Activated CD4-positive, CD25-positive, alpha-beta regulatory T cell (primary cell): Measurements from ENCODE around the gene GATAD2B.
A peak's percentile ranks its signal among the peaks of the same experiment; 100 is the strongest.
"Not testable (repeated sequence)": the region's sequence is repeated elsewhere in the genome, so short reads cannot be mapped to it uniquely, and the experiment has no call there.

Experiments
- DNase-seq, 4 experiments: peaks; one replicate each; lab custom pipeline; 2025; lab: John Stamatoyannopoulos, UW

GATAD2B gene

DNA sequence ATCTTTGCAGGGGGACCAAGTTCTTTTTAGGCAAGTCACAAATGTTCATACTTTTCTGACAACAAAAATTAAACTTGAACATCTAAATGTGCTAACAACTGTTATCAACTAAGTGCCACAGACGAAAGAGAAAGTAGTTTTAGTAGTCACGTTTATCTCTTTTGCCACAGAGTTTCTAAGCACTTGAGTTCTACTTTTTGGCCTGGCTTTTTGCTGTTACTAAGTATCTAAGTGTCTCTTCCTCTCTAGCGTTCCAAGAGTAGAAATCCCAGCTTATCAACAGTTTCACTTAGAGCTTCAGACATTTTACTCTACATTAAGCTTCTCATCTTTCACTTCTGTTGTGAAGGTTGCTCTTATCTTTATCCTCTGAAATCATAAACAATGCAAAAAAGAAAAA, 34.2 kb downstream of the GATAD2B start:
- DNase-seq: no peak

DNA sequence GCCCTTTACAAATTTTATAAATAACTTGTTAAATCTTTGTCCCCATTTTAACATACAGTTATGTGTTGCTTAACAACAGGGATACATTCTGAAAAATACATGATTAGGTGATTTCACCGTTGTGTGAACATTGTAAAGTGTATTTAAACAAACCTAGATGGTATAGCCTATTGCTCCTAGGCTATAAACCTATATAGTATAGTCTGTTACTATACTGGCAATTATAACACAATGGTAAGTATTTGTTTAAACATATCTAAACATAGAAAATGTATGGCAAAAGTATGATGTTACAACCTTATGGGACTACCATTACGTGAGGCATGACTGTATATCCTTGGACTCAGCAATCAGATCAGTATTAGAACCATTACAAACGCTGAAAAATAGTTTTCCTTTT, 36.6 kb downstream of the GATAD2B start:
- DNase-seq: no peak

DNA sequence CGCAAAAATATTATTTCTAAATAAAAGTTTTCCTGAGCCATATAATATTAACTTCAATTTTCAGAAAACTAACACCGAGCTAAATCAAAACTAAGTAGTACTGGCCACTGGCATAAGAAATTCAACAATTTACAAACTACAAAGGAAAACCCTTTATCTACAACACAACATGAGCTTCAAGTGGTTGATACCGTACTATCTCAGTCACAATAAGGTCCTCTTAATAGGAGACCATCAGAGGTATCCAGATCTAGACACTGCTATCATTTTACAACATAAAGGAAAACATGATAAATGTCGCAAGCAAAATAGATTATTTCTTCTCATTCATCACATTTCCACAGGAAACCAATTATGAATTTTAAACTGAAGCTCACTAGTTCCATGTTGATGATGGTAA, 39.5 kb downstream of the GATAD2B start:
- no peak for DNase-seq

DNA sequence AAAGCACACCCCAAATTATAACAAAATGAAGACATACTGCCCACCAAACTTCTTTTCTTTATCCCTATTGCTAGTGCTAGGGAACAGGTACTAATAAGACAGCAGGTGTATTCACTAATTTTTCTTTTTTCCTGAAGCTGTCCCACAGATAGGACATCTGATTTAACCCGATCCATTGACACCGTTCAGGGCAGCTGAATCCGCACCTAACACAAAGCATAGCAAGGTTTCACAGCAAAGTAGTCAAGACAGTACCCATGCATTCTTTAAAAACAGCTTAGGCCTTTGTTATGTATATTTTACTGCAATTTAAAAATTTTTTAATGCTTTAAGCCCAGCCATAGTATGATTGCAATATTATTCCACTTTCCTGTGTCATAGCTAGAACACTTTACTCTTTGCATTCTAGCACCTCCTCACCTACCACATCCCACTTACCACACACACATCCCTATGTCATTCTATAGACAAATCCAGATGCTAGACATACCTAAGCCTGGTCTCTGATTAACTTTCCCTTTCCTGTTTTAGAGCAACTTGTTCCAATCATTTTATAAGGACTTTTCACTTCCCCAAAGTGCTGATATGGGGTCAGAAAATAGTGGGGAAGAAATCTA, 40.4 kb downstream of the GATAD2B start:
- DNase-seq: no peak

DNA sequence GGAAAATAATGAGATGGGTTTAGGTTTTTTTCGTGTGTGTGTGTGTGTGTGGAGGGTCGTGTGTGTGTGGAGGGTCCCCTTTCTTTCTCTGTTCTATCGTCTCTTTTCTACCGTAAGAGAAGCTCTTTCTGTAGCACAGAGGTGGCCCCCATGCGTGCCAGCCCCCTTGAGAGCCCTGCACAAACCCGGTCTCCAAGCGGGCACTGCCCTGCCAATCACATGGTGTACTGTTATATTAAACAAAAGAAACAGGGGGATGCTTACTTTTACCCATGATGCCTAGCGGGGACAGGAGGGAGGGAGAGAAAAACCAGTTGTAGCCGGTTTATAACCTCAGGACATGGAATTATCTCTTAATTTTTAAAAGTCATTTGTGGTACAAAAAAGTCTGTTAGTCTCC, 41.0 kb downstream of the GATAD2B start:
- no peak for DNase-seq

DNA sequence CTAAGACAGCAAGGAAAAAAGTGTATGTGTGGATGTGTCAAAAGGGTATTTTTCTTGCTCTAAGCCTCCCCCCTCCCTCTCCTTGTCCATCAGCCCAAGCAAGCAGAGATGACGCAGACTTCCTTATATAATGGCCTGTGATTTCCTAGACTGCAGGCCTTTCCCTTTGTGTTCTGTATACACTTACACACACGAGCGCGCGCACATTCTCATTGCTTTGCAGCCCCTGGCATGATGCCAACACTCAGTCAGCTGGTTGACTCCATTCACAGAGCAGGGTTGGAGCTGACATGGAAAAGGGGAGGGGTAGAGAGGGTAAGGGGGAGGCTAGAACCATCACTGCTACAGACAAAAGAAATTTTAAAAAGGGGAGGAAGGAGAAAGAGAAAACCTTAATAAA, 41.8 kb downstream of the GATAD2B start:
- no peak for DNase-seq

DNA sequence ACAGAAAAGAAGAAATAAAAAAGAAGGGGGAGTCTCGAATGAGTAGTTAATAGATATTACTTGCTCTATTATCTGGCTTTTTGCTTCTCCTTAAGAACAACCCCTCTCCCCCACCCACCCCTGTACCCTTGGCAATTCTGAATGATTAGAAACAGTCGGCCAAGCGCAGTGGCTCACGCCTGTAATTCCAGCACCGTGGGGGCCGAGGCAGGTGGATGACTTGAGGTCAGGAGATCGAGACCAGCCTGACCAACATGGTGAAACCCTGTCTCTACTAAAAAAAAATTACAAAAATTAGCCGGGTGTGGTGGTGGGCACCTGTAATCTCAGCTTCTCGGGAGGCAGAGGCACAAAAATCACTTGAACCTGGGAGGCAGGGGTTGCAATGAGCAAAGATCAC, 42.7 kb downstream of the GATAD2B start:
- no peak for DNase-seq

DNA sequence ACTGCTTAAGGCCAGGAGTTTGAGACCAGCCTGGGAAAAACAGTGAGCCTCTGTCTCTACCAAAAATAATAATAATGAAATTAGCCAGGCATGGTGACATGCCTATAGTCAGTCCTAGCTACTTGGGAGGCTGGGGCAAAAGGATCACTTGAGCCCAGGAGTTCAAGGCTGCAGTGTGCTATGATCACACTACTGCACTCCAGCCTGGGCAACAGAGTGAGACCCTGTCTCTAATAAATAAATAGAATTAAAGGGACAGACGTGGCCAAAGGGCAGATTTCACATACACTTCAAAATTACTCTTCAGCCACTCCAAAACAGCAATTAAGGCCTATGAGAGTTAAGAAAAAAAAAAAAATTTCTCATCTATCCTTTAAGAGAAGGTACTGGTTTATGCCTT, 45.7 kb downstream of the GATAD2B start:
- no peak for DNase-seq

DNA sequence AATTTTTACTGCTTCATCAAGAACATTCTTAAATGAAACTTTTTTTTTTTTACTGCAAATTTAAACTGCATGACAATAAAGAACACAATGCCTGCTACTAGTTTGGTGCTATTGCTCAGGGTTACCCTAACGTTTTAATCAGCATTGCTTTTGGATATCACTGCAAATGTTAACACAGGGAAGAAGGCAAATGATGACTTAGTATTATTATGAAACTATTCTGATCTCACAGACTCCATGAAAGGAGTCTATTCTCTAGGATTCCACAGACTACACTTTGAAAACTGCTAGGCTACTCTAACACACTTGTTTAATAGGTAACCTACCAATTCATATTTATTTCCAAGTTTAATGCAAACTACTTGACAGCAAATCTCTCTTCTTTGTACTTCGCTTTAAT, 49.8 kb downstream of the GATAD2B start:
- DNase-seq: no peak

DNA sequence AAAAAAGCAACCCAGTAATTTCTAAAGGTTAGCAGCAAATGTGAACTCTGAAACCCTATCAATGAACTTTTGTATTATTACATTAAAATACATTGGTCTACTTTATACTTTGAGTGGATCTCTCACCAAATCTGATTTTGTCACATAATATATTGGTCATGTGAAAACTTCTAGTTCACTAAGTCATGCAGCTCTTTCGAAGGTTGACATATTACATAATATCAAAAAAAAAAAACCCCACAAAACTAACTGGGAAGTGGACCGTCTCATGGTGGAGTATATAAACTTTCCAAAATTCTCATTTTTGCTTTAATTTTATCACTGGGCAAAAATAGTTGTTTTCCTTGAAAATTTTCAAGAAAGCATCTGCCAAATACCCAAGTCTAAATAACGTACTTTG, 50.4 kb downstream of the GATAD2B start:
- DNase-seq: no peak

DNA sequence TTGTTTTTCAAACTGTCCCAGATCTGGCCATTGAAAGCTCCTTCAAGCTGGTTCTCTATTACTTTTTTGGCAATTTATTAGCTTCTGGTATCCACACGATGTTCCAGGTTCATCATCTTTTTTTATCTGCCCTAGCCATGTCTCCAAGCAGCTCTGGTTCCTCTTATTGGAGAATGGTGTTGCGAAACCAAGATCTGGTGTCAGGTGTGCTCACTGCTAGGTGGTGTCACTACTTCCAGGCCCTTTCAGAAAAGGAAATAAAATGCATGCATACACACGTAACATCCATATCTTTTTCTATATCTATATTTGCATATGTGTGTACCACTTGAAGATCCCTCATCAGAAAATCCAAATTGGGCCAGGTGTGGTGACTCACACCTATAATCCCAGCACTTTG, 53.3 kb downstream of the GATAD2B start:
- DNase-seq: no peak

DNA sequence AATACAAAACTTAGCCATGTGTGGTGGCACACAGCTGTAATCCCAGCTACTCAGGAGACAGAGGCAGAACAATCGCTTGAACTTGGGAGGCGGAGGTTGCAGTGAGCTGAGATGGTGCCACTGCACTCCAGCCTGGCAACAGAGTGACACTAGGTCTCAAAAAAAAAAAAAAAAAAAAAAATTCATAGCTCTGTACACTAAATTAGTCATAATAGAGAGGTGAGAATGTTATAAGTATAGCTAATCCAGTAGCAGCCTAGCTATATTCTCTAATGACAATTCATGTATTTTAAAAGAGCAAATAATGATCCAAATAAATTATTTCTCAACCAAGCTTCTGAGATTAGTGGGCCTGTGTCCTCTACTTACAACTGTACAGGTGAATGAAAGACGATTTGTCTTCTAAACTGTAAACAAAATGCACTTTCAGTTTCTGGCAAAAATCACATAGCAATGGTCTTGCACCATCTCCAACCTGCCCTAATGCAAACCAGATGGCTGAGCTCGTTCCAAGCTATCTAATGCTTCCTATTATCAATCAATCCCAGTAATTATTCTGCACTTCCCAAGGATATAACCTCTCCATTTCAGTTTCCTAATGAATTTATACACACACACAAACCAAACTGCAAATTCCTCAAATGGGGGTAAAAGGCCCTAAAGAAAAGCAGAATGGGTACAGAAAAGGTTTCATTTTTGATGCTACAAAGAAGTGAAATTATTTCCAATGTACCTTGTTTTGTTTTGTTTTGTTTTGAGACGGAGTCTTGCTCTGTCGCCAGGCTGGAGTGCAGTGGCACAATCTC, 56.5 kb downstream of the GATAD2B start:
- no peak for DNase-seq

DNA sequence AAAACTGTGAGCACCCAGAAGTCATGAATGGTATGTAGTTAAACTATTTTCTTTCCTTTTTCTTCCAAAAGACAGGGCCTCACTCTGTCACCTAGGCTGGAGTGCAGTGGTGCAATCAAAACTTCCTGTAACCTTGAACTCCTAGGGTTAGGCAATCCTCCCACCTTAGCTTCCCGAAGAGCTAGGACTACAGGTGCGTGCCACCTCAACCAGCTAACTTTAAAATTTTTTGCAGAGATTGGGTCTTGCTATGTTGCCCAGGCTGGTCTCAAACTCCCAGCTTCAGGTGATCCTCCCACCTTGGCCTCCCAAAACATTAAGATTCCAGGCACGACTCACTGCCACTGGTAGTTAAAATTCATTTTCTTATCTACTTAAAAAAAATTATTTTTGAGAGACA, 62.5 kb downstream of the GATAD2B start:
- no peak for DNase-seq

DNA sequence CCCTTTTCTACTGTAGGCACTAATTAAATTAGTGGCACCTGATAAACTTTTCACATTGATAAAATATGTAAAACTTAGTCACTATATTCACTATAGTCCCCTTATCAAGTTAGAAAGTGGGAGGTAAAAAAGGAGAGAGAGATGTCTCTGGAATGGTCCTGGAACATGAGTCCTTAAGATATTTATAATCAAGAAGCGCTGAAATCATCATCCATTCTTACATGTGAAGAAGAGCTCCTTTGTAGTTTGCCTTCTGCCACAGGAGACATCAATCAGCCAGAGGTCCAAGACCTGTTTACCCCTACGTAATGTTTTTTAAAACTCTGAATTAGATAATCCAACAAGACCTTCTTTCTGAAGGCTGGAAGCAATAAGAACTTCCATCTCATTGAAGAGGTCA, 65.3 kb downstream of the GATAD2B start:
- DNase-seq: no peak

DNA sequence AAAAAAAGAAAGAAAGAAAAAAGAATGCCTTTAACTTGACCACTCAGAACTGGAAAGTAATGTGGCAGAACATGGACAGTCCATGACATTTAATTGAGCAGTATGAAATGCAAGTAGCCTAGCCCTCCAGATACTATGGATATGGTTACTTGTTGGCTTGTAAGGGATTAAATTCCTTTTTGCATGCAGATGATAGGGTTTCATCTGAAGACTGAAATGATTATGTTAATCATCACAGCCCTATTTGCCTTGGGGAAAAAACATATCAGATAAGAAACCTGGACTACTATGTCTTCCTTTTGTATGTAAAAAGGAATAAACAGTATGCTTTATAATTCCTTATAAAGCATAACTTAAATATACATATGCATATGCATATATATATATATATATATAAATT, 66.0 kb downstream of the GATAD2B start:
- DNase-seq: no peak

DNA sequence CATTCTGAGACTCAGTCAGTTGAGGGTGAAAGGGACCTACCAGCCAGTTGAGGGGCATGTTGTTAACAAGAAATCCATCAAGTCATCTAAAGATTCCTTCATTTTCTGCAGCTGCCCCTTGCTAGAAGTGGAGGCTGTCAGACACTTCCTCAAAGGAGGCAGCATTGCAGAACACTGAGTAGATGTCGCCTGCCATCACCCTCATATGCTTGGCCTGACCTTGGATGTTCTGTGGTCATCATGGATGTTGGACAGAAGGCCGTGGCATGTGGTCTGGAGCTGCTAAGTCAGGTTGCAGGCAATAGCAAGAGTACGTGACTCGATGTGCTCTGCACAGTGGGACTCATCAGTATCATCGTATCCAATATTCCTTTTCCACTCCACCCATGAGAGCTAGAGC, 70.6 kb downstream of the GATAD2B start:
- DNase-seq: no peak

DNA sequence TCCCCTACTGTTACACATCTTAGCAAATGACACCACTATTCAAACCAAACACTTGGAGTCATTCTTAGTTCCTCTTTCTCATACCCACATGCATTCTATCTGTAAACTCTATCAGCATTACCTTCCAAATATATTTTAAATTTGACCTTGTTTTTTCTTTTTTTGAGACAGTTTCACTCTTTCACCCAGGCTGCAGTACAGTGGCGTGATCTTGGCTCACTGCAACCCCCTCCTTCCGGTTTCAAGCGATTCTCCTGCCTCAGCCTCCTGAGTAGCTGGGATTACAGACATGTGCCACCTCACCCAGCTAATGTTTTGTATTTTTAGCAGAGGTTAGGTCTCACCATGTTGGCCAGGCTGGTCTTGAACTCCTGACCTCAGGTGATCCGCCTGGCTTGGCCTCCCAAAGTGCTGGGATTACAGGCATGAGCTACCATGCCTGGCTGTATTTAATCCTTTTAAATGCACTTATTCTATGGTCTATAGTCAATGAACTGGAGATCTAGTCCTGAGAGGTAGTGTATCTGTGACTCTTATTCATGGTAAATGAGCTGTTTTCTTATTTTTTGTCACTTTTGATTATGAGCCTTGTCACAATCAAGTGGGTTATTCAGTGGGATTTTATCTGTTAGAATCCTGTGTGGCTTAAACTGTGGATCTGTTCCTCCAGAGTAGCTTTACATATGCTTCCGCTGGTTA, 73.1 kb downstream of the GATAD2B start:
- DNase-seq: no peak

DNA sequence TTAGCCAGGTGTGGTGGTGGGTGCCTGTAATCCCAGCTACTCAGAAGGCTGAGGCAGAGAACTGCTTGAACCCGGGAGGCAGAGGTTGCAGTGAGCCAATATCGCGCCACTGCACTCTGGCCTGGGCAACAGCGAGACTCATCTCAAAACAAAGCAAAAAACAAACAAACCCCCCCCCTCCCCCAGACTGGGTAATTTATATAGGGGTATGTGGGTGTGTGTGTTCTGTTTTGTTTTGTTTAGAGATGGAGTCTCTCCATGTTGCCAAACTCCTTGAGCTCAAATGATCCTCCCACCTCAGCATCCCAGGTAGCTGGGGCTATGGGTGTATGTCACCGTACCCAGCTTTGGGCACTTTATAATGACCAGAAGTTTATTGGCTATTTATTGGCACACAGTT, 74.0 kb downstream of the GATAD2B start:
- DNase-seq: peak in 1 of 4 experiments; percentile 57

DNA sequence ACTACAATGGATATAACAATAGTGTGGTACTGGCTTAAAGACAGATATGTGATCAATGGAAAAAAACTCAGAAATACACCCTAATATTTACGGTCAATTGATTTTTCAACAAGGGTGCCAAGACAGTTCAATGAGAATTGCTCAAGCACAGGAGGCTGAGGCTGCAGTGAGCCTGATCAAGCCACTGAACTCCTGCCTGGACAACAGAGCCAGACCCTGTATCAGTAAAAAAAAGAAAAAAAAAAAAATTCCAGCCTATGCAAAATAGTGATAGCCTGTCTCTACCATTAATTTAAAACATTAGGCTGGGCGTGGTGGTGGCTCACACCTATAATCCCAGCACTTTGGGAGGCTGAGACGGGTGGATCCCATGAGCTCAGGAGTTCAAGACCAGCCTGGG, 77.6 kb downstream of the GATAD2B start:
- no peak for DNase-seq

DNA sequence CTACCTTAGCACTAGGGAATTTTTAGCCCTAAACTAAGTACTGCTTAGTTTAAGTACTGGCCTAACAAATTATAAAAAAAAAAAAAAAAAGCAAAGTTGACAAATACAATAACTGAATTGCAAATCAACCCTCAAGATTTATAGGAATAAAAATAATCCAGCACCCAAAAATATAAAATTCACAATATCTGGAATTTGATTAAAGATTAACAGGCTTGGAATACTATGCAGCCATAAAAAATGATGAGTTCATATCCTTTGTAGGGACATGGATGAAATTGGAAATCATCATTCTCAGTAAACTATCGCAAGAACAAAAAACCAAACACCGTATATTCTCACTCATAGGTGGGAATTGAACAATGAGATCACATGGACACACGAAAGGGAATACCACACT, 78.4 kb downstream of the GATAD2B start:
- not testable (repeated sequence) for DNase-seq

DNA sequence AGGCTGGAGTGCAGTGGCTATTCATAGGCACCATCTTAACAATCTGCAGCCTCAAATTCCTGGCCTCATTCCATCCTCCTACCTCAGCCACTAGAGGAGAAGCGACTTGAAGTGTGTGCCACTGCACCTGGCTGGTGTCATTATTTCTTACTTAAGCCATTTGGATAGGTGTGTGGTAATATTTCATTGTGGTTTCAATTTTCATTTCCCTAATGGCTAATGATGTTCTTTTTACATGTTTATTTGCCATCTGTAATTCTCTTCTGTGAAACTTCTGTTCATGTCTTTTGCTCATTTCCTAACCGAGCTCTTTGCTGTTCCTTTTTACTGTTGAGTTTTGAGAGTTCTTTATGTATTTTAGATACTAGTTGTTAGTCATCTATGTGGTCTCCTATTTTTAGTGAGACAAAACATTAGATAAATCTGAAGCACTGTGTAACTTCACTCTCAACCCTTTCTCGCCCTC, 80.7 kb downstream of the GATAD2B start:
- DNase-seq: no peak

DNA sequence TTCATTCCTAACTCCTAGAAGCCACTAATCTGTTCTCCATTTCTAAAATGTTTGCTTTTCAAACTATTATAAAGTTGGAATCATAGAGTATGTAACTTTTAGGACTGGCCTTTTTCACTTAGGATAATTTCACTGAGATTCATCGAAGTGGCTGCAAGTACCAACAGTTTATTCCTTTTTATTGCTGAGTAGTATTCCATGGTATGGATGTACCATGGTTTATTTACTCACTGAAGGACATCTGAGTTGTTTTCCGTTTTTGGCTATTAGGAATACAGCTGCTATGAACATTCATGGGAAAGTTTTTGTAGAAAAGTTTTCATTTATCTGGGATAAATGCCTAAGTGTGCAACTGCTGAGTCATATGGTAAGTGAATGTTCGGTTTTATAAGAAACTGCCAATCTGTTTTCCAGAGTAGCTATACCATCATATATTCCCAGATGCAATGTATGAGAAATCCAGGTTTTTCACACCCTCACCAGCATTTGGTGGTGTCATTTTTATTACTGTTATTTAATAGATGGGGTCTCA, 81.2 kb downstream of the GATAD2B start:
- no peak for DNase-seq

DNA sequence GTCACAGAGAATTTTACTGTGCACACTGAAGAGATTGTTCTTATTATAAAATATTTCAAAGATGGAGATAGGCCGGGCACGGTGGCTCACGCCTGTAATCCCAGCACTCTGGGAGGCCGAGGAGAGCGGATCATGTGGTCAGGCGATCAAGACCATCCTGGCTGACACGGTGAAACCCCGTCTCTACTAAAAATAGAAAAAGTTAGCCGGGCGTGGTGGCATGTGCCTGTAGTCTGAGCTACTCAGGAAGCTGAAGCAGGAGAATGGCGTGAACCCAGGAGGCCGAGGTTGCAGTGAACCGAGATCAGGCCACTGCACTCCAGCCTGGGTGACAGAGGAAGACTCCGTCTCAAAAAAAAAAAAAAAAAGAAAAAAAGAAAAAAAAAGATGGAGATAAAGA, 82.0 kb downstream of the GATAD2B start:
- DNase-seq: not testable (repeated sequence)
